Dendritic cell treated with granulocyte-macrophage colony-stimulating factor and Interleukin-4, amounts not matched to agents 40 ng/mL and 50 ng/mL, for 4 days (primary cell): ENCODE results near the gene ZNF513.

Experiments
- H3K27ac Mint-ChIP-seq: one replicate; pipeline ENCODE4 v1.8.0; 2022; ENCODE audit warnings: mild to moderate bottlenecking, mixed read lengths
- H3K27me3 Mint-ChIP-seq: one replicate; pipeline ENCODE4 v1.8.0; 2022; ENCODE audit warnings: mild to moderate bottlenecking, mixed read lengths
- H3K36me3 Mint-ChIP-seq: one replicate; pipeline ENCODE4 v1.8.0; 2022; ENCODE audit warnings: low read depth, mixed read lengths
- H3K4me1 Mint-ChIP-seq: one replicate; pipeline ENCODE4 v1.8.0; 2022; ENCODE audit warnings: low read depth, mixed read lengths
- H3K4me3 Mint-ChIP-seq: one replicate; pipeline ENCODE4 v1.8.0; 2022; ENCODE audit warnings: mild to moderate bottlenecking, moderate library complexity, mixed read lengths
- H3K9me3 Mint-ChIP-seq: one replicate; pipeline ENCODE4 v1.8.0; 2022; ENCODE audit warnings: mixed read lengths
- intact Hi-C: fragments of 100-400 bp; cut with micrococcal nuclease; formaldehyde crosslinking; loops from one replicate; pipeline ENCODE4 v1.15.0; 2022

The ZNF513 gene

GRCh38 chr2:27377618-27378095 lies 2.9 kb downstream of the ZNF513 start:
- H3K27ac Mint-ChIP-seq = no peak overlapping the region
- H3K27me3 Mint-ChIP-seq = no peaks in the 10 kb centered on the region
- no peaks in the 10 kb centered on the region for H3K9me3 Mint-ChIP-seq
- H3K36me3 Mint-ChIP-seq = peaks cover 93% of the 10 kb centered on the region
- peaks cover 82% of the 10 kb centered on the region for H3K4me1 Mint-ChIP-seq
- intact Hi-C loops = no loop called here
- H3K4me3 Mint-ChIP-seq = no peak overlapping the region

DNA sequence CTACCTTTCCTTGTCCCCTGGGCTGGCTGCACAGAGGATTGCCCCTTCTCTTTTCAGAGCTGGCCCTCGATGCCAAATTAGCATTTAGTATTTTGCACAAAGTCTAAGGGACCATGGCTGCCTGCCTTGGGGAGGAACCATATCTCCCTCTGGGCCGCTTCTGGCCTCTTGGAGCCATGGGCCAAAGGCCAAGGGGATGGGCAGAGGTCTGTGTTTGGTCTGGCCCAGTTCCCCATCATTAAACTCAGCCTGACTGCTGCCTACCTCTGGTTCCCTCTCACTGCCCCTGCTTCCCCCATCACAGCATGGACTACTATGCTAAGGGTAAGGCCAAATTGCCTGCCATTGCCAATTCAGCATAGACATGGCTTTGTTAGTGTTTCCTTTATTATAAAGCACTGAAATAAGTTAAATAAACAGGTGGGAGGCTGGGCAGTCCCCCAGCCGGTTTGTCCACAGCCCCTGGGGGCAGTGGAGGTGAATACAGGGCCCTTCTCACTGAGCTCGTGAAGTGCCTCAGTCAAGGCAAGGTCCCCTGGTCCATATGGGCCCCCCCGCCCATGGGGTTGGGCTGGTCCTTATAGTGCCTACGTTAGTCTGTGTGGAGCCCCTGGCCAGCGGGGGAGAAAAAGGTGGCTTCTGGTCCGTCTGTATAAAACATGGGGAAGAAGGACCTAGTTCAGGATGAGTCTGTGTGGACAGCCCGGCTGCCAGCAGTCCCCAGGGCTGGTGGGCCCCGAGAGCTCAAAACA lies 3.5 kb downstream of the ZNF513 start:
- Mint-ChIP-seq H3K4me1 (peaks cover 85% of the 10 kb centered on the region), H3K27ac (no peak overlapping the region), H3K9me3 (no peaks in the 10 kb centered on the region)

GRCh38 chr2:27376151-27376865 lies 4.2 kb downstream of the ZNF513 start:
- Mint-ChIP-seq H3K4me1 (peaks cover 86% of the 10 kb centered on the region), H3K4me3 (no peak overlapping the region), H3K27me3 (no peaks in the 10 kb centered on the region), H3K9me3 (no peaks in the 10 kb centered on the region), H3K27ac (peak overlapping the region; percentile 55), H3K36me3 (peaks cover 92% of the 10 kb centered on the region)
- intact Hi-C loops = no loop called here

More for the DNA sequence above, 3.5 kb downstream of the ZNF513 start:
- intact Hi-C loops = no loop called here
- no peak overlapping the region for H3K4me3 Mint-ChIP-seq
- no peaks in the 10 kb centered on the region for H3K27me3 Mint-ChIP-seq
- peaks cover 94% of the 10 kb centered on the region for H3K36me3 Mint-ChIP-seq

- intact Hi-C loops = no loop called here
- H3K4me1 Mint-ChIP-seq = peaks cover 83% of the 10 kb centered on the region
- H3K36me3 Mint-ChIP-seq = peaks cover 92% of the 10 kb centered on the region
These were observed 4.9 kb downstream of the ZNF513 start for GRCh38 chr2:27375513-27376099.

GRCh38 chr2:27373567-27373966 lies 7.0 kb downstream of the ZNF513 start:
- intact Hi-C loops = loop anchor here (5.0 kb wide), 1 partner anchor 34 kb away; the partner anchor contains the start of gene PPM1G
- Mint-ChIP-seq H3K9me3 (no peaks in the 10 kb centered on the region), H3K4me3 (no peak overlapping the region), H3K27ac (peak overlapping the region; percentile 95), H3K4me1 (peaks cover 81% of the 10 kb centered on the region), H3K27me3 (no peaks in the 10 kb centered on the region), H3K36me3 (peaks cover 97% of the 10 kb centered on the region)

More at GRCh38 chr2:27375513-27376099, 4.9 kb downstream of the ZNF513 start:
- Mint-ChIP-seq H3K9me3 (no peaks in the 10 kb centered on the region), H3K4me3 (no peak overlapping the region), H3K27ac (peak overlapping the region; percentile 95), H3K27me3 (no peaks in the 10 kb centered on the region)

- Mint-ChIP-seq H3K4me3 (no peak overlapping the region), H3K27me3 (no peaks in the 10 kb centered on the region), H3K4me1 (peaks cover 77% of the 10 kb centered on the region), H3K9me3 (no peaks in the 10 kb centered on the region), H3K36me3 (peaks cover 97% of the 10 kb centered on the region), H3K27ac (peak overlapping the region; percentile 95)
- intact Hi-C loops = loop anchor here (5.0 kb wide), 1 partner anchor 34 kb away; the partner anchor contains the start of gene PPM1G
These were observed 7.6 kb downstream of the ZNF513 start for GRCh38 chr2:27372937-27373336.

DNA sequence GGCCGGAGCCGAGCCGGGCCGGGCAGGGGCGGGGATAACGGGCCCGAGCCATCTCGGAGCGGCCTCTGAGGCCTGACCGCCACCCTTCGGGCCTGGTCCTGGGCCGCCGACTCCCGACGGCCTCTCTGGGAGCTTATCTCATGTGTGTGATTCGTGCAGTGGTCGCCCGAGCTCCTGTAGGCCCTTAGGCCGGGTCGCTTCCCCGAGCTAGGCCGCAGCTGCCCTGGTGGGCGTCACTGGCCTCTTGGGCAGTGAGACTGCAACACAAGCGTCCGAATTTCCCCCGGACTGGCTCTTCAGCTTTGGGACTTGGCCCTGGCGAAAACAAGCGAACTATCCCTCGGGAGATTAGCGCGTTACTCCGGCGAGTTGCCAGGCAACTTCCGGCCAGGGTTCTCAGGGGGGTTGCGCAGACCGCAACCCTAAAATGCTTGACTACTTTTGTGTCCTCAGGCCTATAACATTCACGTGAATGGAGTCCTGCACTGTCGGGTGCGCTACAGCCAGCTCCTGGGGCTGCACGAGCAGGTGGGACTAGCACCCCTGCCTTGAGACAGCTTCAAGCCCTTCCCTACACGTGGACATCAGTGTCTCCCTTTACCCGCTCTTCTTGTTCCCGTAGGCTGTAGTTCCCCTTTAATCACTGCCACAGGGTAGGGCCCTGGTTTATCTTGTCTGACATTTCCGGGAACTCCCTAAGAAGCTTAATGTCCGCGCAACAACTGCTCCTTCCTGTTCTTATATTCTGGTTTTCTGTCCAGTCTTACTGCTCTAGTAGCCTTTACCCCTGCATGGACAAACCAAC lies 9.5 kb downstream of the ZNF513 start:
- Mint-ChIP-seq H3K27ac (peak overlapping the region; percentile 95), H3K4me3 (peak overlapping the region; percentile 98), H3K9me3 (no peaks in the 10 kb centered on the region), H3K4me1 (peaks cover 62% of the 10 kb centered on the region), H3K36me3 (peaks cover 97% of the 10 kb centered on the region), H3K27me3 (no peaks in the 10 kb centered on the region)
- intact Hi-C loops = loop anchor here (1.0 to 5.0 kb wide), 4 partner anchors 9 to 58 kb away; partner anchors contain the start of genes GTF3C2, NRBP1, PPM1G and ZNF513

DNA sequence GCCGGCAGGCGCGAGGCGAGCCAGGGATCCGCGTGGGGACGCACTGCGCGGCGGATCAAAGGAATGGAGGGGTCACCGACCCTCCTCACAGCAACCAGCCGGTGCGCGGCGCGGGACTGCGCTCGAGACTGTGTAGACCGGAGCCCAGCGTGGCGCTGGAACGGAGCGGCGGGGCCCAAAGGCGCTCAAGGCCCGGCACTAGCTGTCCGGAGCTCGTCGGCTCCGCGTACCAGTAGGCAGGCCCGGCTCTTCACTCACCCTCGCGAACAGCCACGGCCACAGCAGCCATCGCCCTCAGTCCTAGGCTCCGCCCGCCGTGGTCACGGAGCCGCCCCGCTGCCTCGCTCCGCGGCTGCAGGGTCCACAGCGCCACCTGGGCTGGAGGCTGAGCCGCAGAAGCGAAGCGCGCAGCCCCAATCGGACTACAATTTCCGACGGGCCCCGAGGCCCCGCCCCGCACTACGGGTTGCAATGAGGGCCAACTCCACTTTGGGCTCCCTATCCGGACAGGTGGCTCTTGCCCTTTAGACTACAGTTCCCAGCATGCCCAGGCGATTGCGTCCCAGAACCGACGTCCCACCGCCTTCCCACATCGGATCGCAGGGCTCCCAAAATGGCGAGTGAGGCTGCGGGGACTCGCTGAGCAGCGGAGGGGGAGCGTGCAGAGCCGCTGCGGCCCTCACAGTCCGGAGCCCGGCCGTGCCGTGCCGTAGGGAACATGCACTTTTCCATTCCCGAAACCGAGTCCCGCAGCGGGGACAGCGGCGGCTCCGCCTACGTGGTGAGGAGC lies 10.3 kb downstream of the ZNF513 start, which contains the start of the genes EIF2B4 and SNX17:
EIF2B4 (minus strand) TSS at position 313 of the 790 bp plus-strand sequence; CDS start at position 289, 24 bp downstream.
SNX17 (plus strand) TSS at position 591 of the 790 bp plus-strand sequence; CDS start at position 719, 128 bp downstream.
- peak within 1 kb of the TSS; percentile 98 for H3K4me3 Mint-ChIP-seq
- H3K4me1 Mint-ChIP-seq = peaks cover 58% of the 10 kb centered on the region
- H3K36me3 Mint-ChIP-seq = peaks cover 97% of the 10 kb centered on the region
- intact Hi-C loops = loop anchor here (1.0 to 5.0 kb wide), 3 partner anchors 14 to 59 kb away; partner anchors contain the start of genes GTF3C2, NRBP1 and PPM1G
- H3K27me3 Mint-ChIP-seq = no peaks in the 10 kb centered on the region
- peak within 1 kb of the TSS; percentile 95 for H3K27ac Mint-ChIP-seq
- H3K9me3 Mint-ChIP-seq = no peaks in the 10 kb centered on the region

DNA sequence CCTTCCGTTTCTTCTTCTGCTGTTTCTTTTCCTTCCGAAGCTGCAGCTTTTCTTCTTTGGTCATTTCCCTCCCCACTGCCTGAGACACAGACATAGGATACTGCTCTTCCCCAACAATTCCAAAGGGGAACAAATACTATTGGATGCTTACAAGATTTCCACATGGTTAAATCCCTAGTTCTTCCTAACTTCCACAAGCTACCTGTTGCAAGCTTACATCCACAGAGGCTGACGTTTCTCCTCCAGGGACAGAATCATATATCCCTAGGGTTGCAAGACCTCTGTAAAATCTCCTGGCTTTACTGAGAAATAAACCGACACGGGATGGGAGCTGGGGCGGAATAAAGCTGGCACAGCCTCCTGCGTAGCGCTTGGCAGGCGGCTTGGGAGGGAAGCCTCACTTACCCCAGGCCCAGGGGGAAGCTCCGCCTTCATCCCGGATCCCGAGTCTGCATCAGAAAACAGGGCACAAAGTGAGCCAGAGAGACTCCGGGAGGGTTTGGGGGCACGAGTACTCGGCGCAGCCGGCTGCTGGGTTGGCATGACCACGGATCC lies 11.0 kb downstream of the ZNF513 start:
- intact Hi-C loops = loop anchor here (1.0 to 5.0 kb wide), 3 partner anchors 13 to 59 kb away; partner anchors contain the start of genes GTF3C2, NRBP1 and PPM1G
- H3K4me3 Mint-ChIP-seq = peak overlapping the region; percentile 98
- H3K4me1 Mint-ChIP-seq = peaks cover 51% of the 10 kb centered on the region
- H3K27me3 Mint-ChIP-seq = no peaks in the 10 kb centered on the region
- H3K9me3 Mint-ChIP-seq = no peaks in the 10 kb centered on the region
- peak overlapping the region; percentile 95 for H3K27ac Mint-ChIP-seq
- peaks cover 97% of the 10 kb centered on the region for H3K36me3 Mint-ChIP-seq

GRCh38 chr2:27363933-27364332 lies 16.6 kb downstream of the ZNF513 start:
- intact Hi-C loops = no loop called here
- Mint-ChIP-seq H3K9me3 (no peaks in the 10 kb centered on the region), H3K36me3 (peaks cover 62% of the 10 kb centered on the region), H3K4me1 (peaks cover 6% of the 10 kb centered on the region), H3K27ac (no peak overlapping the region), H3K27me3 (no peaks in the 10 kb centered on the region), H3K4me3 (no peak overlapping the region)

DNA sequence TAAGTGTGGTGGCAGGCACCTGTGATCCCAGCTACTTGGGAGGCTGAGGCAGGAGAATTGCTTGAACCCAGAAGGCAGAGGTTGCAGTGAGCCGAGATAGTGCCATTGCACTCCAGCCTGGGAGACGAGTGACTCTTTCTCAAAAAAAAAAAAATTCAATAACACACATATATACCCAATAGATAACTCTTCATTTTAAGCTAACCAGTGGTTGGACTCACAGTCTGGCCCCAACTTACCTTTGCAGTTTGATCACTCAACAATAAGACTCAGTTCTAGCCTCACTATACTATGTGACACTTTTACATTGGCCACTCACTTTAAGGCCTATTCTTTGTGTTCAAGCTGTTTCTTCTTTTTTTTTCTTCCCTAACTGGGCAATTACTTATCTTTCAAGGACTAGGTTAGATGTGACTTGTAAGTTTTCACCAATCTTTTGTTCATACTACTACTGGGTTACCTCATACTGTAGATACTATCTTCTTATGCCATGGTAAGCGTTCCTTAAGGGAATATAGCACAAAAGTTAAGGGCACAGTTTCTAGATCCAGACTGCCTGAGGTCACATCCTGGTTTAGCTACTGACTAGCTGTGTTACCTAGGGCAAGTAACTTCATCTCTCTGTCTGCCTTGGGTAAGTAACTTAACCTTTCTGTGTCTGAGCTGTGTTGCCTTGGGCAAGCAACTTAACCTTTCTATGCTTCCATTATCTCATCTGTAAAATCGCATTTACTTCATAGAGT lies 17.7 kb downstream of the ZNF513 start:
- H3K4me3 Mint-ChIP-seq = no peak overlapping the region
- H3K27me3 Mint-ChIP-seq = no peaks in the 10 kb centered on the region
- intact Hi-C loops = no loop called here
- no peak overlapping the region for H3K27ac Mint-ChIP-seq
- peaks cover 10% of the 10 kb centered on the region for H3K4me1 Mint-ChIP-seq
- H3K36me3 Mint-ChIP-seq = peaks cover 57% of the 10 kb centered on the region
- H3K9me3 Mint-ChIP-seq = no peaks in the 10 kb centered on the region
